ENCODE data around the gene FGF11. TPM values are rescaled to one million over a fixed set of nuclear protein-coding genes. Genes with fewer than 3 reads are reported as not detected.
"Not testable (repeated sequence)": the region's sequence is repeated elsewhere in the genome, so short reads cannot be mapped to it uniquely, and the experiment has no call there.

The FGF11 gene
- total RNA-seq, 1 donor from 2014 or later: 5.6 TPM

DNA sequence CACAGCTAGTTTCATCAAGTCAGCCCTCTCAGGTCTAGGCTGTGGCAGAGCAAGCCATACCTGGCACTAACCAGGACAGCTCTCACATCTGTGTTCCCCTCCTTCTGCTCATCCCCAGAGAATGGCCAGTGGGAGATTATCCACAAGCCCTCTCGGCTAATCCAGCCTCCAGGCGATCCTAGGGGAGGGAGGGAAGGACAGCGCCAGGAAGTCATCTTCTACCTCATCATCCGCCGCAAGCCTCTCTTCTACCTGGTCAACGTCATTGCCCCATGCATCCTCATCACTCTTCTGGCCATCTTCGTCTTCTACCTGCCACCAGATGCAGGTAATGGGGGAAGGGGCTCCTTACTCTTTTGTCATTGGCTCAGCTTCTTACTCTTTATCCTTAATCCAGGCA, 9.1 kb downstream of the FGF11 start:
- intact Hi-C loops (cut with micrococcal nuclease): no loop called here

DNA sequence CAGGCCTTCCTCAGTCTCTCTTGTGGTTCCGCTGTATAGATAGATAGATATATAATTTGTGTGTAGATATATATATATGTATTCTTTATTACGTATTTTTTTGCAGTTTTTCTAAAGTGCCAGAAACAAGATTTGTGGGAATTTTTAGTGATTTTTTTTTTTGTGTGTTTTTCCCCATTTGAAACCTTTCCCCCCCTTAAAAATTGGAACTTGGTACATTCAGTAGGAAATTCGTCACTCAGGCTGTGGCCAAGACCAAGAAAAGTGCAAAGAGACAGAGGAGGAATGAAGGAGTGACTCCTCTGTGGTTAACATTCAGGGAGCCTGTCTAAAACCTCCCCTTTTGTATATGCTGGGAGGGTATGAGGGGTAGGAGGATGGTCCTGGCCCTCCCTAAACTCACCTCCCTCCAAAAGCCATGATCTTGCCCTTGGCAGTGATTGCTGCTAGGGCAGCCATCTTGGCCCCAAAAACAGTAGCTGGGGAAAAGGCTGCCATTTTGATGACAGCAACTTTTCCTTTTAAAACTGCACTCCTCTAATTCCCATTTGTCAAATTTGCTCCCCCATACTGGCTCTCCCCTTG, 20.7 kb downstream of the FGF11 start:
- intact Hi-C loops (cut with micrococcal nuclease): no loop called here

DNA sequence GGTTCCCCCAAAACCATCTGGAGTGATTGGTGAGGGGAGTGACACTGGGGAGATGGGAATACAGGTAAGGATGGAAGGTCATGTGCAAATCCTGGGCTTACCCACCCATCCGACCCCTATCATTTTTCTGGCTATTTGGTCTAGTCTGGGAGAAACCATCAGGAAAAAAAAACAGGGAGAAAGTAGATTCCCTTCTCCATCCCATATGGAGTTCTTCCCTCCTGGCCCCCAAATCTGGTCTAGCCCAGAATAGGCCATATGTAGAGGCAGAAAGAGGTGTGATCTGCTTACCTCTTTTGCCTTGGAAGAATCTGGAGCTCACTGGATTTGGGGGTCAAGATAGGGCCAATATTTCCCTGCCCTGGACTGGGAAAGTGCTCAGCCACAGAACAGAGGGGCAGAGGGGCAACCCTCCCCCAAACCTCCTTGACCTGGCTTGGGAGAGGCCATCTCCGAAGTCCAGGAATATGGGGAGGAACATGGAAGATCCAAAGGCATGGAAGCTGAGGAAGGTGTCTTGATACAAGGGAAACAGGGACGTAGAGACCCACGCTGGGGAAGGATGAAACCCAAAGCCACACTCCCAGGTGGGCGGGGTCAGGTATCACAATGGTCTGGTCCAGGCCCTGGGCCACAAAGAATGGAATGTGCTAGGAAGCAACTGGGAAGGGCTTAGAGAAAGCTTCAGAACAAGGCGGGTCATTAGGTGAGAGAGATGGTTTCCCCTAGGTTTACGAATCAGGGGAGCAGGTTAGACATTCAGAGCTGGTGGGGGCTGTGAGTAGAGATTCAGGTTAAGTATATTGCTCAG, 21.7 kb downstream of the FGF11 start:
- intact Hi-C loops (cut with micrococcal nuclease): no loop called here

DNA sequence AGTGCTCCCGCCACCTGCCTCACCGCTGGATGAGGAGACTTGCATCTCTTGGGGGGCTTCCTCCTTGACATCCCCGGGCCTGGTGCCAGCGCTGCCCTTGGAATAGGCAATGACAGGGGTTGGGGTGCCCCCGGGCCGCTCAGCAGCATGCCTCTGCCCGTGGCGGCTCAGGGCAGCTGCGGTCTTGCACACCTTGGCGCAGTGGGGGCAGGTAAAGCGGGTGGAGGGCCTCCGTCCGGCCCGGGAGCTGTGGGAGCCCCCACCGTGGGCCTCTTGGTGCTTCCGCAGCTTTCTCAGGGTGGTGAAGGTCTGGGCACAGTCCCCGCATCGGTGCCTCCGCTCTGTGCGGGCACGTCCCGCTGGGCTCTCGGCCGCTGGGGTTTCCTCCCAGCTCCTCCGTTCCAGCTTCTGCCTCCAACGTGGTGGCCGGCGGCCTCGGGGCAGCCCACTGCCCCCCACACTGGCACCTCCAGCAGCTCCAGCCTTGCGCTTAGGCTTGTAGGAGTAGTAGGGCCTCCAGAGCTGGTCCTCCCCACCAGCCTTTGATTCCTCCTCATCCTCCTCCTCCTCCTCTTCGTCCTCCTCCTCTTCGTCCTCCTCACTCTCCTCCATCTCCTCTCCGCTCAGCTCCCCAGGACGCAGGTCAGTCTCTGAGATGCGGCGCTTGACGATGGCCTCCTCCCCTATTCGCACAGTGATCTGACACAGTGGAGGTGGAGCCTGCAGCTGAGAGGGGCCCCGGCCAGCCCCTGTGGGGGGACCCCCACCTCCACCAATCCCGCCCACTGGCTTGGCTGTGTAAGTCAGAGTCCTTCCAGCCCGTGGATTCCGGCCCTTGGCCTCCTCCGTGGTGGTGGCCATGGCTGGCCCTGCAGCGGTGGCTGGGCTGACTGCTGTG, 23.4 kb downstream of the FGF11 start:
- intact Hi-C loops (cut with micrococcal nuclease): no loop called here

DNA sequence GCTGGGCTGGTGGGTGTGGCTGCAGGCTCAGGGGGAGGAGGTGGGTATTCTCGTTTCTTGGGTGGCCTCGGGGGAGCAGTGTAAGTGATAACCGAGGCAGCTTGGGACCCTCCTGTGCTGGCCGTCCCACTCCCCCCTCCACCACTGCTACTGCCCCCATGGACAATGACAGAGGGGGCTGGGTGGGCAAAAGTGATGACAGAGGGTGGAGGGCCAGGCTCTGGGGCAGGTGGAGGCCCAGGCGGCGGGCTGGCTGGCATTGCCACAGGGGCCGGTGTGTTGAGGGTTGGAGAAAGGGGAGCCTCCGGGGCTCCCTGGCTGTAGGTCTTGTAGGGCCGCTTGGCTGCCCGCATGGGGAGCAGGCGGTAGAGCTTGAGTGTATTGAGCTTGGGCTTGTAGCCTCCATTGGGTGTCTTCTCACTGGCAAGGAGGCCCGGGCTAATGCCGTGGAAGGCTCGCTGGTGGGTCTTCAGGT, 24.1 kb downstream of the FGF11 start:
- intact Hi-C loops (cut with micrococcal nuclease): no loop called here

DNA sequence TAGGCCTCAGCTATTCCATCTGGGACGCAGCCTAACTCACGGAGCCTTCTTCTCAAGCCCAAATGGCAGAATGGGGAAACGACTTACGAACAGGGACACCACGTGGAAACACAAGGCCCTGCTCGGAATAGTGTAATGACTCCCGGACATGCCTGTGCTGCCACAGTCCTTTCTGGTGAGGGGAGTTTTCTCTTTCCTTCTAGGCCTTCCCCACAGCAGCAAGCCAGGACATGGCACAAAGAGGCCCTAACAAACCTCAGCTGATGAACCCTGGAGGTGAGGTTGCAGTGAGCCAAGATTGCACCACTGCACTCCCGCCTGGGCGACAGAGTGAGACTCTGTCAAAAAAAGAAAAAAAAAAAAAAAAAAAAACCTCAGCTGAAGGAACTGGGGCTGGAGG, 24.8 kb downstream of the FGF11 start:
- intact Hi-C loops (cut with micrococcal nuclease): no loop called here

DNA sequence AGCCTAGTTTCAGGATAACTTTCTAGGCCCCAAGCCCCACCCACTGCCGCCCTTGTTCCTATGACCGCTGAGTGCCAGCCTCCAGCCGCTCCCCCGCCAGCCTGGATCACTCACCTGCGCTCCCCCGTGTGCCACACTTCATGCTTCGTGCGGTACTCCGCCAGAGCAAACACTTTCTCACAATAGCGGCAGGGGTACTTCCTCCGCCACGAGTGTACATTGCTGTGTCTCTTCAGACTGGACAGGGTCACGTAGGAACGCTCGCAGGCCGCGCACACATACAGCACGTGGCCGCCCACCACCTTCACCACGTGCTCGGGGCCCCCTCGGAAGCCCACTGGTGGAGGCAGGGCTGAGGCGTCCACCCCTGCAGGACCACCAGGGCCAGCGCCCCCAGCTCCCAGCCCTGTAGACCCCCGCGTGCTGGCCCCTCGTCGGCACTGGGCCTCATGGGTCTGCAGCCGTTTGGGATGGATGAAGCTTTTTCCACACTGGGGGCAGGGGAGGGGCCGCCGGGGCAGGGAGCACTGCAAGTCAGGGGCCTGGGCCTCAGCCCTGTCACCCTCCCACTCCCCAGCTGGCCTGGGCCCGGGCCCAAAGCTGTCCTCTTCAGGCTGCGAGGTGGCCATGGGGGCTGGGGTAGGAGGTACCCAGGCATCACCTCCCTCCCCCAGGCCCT, 26.4 kb downstream of the FGF11 start:
- intact Hi-C loops (cut with micrococcal nuclease): no loop called here

DNA sequence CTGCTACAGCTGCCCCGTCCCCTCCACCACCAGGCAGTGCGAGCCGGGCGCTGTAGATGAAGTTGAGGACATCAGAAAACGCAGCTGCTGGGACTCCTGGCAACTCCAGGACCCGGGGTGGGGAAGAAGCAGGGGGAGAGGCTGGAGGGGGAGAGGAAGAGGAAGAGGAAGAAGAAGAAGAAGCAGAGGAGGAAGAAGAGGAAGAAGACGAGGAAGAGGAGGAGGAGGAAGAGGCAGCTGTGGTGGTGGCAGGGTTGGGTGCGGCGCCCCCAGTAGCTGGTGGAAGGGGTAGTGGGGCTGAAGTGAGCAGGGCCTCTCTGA, 27.0 kb downstream of the FGF11 start:
- intact Hi-C loops (cut with micrococcal nuclease): no loop called here

DNA sequence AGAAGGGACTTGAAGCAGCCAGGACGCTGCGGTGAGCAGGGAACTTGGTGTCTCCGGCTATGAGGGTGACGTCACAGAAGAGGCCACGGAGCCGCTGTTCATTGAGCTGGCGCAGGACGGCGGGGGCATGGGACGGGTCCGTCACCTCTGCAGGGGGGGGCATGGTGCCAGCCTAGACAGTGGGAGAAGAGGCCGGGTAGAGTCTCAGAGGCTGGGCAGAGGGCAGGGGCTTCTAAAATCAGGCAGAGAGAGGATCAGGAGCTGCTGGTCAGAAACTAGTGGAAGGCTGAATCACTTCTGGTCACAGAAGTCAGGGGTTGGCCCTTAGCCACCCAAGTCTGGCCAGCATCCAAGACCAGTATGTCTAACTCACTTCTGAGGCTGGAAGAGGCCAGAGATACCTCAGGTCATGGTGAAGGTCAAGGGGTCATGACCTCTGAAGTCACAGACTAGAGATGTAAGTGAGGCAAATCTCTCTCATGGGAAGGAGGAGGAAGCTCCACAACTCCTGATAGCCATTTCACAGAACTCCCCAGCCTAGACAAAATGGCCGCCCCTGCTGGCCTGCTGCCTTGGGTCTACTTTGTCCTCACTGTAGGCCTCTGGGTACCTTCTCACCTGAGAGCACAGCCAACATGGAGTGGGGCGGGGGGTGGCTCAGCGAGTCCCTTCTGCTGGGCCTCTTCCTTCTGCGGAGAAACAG, 27.5 kb downstream of the FGF11 start:
- intact Hi-C loops (cut with micrococcal nuclease): no loop called here

DNA sequence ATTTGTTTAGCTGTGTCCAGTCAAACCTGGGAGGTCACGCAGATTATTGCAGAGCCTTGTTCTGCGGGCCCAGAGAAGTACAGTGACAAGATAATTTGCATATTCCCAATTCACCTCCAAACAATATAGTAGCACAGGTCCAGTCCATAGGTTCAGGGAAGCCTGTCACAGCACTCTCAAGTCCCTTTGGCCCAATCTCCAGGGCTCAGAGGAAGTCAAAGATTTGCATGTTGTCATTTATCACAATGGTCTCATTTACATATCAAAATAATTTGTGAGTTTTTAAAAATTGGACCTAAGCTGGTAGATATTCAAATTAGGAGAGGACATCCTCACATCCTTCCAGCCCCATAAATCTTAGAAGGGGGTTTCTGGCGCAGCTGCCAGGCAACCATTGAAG, 28.2 kb downstream of the FGF11 start:
- intact Hi-C loops (cut with micrococcal nuclease): no loop called here

DNA sequence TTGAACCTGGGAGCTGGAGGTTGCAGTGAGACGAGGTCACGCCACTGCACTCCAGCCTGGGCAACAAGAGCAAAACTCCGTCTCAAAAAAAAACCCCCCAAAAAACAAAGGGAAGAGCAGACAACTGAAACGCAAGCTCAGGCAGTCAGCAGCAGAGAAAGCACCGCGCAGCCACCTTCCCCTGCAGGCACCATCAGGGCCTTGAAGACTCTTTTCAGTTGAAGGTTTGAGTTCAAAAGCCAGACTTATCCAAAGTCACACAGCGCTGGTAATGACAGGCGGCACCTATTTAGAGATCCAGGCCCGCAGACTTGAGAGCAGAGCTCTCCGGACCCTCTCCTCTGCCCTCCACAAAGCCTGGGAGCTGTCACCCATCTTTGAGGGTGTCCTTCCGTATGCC, 29.0 kb downstream of the FGF11 start:
- intact Hi-C loops (cut with micrococcal nuclease): no loop called here

DNA sequence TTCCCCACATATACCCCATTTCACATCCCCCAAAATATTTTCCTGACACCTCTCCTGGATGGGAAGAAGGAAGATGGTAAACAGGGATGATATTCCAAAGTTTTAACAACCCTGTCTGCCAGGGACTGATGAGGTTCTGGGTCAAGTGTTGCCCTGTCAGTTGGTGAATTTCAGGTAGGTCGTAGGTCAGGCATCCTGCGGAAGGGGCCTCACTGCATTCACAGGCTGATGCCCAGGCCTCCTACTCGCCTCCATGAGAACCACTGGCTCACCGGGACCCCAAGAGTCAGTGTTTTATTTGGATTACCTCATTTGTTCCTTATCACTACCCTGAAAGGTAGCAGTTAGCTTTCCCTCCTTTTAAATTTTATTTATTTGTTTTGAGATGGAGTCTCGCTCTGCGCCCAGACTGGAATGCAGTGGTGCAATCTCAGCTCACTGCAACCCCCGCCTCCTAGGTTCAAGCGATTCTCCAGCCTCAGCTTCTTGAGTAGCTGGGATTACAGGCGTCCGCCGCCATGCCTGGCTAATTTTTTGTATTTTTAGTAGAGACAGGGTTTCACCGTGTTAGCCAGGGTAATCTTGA, 29.6 kb downstream of the FGF11 start:
- intact Hi-C loops (cut with micrococcal nuclease): no loop called here

DNA sequence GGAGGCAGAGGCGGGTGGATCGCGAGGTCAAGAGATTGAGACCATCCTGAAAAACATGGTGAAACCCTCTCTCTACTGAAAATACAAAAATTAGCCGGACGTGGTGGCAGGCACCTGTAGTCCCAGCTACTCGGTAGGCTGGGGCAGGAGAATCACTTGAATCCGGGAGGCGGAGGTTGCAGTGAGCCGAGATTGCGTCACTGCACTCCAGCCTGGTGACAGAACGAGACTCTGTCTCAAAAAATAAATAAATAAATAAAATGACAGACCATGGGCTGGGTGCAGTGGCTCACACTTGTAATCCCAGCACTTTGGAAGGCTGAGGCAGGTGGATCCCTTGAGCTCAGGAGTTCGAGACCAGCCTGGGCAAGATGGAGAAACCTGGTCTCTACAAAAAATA, 30.5 kb downstream of the FGF11 start:
- intact Hi-C loops (cut with micrococcal nuclease): not testable (repeated sequence)

DNA sequence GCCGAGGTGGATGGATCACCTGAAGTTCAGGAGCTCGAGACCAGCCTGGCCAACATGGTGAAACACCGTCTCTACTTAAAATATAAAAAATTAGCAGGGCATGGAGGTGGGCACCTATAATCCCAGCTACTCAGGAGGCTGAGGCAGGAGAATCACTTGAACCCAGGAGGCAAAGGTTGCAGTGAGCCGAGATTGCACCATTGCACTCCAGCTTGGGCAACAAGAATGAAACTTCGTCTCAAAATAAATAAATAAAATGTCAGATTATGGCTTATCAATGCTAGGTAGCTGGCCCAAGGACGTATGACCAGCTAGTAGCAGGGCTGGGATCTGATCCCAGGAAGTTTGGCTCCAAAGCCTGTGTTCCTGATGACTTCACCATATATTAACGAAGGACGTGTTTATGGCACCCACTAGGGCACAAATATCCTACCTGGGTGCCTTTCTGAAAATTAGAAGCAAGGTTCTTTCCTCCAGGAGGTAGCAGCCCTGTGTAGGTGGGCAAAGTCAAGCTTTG, 31.2 kb downstream of the FGF11 start:
- intact Hi-C loops (cut with micrococcal nuclease): not testable (repeated sequence)

DNA sequence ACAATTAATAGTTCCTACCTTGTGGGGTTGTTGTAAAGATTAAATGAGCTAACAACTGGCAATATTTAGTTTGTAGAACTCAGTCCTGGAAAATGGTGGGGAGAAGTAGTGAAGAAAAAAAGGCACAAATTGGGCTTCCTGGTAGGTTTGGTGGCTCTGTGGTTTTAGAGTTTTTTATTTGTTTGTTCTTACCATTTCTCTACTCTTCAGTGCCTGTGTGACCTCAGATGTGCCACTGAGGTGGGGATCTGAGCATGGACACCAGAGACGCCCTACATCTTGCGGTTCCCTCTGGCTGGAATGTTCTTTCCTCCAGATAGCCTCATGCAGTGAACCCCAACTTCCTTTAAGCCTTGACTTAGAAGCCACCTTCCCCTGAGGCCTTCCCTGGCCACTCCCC, 32.4 kb downstream of the FGF11 start:
- intact Hi-C loops (cut with micrococcal nuclease): no loop called here

DNA sequence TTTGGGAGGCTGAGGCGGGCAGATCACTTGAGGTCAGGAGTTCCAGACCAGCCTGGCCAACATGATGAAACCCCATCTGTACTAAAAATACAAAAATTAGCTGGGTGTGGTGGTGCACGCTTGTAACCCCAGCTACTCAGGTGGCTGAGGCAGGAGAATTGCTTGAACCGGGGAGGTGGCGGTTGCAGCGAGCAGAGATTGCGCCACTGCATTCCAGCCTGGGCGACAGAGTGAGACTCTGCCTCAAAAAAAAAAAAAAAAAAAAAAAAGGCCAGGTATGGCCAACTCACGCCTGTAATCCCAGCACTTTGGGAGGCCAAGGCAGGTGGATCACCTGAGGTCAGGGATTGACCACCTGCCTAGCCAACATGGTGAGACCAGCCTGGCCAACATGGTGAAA, 35.5 kb downstream of the FGF11 start:
- intact Hi-C loops (cut with micrococcal nuclease): not testable (repeated sequence)

DNA sequence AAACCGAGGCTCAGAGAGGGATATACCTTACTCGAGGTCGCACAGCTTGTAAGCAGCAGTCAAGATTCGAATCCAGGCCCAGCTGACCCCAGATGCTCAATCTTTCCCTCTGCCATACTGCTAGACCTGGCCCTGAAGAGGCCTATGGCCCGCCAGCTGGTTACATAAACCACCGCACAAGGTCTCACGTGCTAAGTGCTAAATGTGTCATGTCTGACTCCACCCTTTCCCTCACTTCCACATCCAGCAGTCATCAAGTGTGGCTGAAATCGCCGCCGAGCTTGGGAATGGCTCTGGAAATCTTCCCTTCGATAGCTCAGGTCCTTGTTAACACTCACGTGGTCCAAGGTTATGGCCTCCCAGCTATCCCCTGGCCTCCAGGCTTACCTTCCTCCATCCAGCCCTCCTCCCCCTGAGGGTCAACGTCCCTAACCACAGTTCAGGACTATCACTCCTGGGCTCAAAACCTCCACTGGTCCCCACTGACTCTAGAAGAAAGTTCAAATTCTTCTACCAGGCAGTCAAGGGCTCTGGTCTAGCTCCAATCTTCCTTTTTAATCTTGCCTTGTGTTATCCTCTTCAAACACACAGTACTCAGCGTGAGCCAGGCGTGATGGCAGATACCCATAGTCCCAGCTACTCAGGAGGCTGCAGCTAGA, 36.6 kb downstream of the FGF11 start:
- intact Hi-C loops (cut with micrococcal nuclease): no loop called here

DNA sequence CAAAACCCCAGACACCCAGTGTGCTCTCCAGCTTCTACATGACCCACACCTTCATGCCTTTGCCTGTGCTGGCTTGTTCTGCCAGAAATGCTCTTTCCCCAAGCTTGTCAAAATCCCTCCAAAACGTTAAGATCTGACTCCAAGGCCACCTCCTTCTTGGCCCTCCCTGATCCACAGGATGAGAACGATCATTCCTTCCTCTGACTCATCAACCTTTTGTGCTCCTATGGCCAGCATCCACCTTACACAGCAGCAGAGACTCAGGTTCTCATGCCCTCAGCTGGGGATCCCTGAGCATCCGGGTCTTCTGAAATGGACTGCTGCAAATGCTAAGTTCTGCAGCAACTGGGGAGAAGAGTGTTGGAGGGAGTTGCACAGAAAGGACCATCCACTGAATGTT, 37.2 kb downstream of the FGF11 start:
- intact Hi-C loops (cut with micrococcal nuclease): no loop called here

DNA sequence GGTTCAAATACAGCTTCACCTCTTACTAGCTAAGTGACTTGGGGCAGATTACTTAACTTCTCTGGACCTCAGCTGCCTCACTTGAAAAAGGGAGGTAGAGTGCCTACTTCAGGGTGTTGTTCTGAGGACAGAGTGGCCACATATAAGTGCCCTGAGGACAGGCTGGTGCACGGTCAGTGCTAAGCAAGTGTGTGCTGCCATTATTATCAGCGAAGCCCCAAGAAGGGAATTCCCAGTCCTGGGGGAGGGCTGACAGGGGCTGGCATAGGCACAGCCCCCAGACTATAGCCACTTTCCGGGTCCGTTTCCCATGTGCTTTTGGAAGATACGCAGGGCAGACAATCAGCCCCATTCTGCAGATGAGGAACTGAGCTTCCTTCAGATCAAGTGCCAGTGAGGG, 37.6 kb downstream of the FGF11 start:
- intact Hi-C loops (cut with micrococcal nuclease): no loop called here

Measured in T-helper 2 cell treated with Interferon-gamma antibody and Interleukin-4, amounts not matched to agents 100 ng/mL and 5 ng/mL, for 36 hours (primary cell).